Activated CD4-positive, alpha-beta T cell treated with anti-CD3 and anti-CD28 coated beads, Interleukin-2, amount 50 U/mL, for 1 hour (primary cell): ENCODE data around the gene TMIGD3.

Experiments
- DNase-seq: peaks from one replicate; pipeline ENCODE4 v3.0.0-alpha.2; 2020

Gene TMIGD3

DNA sequence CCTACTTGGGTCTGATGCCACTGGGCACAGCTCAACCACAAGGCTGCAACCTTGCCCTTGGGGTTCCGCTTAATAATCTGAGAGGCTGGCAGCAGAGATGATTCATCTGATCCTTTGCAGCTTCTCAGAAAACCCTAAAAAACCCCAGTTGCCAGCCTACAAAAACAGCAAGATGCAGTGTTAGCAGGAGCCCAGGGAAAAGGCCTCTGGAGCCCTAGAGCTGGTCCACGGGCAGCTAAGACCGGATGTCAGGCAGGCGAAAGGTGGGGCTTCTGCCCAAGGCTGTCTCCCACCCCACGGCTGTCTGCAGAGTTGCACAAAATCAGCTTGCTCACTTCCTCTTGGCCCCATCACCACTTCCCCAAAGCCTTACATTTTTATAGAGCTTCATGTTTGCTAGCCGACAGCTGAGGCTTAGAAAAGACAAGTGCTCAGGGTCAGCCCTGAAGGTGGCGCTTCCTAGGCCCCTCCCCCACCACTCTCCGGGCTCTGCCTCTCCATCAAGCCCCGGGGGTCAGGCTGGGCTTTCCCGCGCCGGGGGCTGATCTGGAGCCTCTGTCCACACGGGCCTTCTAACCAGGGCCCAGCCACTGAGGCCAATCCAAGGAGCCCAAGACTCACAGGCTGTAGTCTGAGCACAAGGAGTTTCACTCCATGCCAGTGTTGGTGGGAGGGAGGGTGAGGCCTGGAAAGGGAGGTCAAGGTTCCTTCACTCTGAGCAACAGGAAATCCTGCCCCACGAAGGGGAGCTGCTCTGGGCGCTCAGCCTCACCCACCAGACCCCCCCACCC is 4.2 kb upstream of the TMIGD3 start:
- DNase-seq = peak; percentile 45

GRCh38 chr1:111506561-111506960 is 3.1 kb upstream of the TMIGD3 start:
- DNase-seq = no peak

GRCh38 chr1:111505641-111506119 is 2.2 kb upstream of the TMIGD3 start:
- DNase-seq = no peak

DNA sequence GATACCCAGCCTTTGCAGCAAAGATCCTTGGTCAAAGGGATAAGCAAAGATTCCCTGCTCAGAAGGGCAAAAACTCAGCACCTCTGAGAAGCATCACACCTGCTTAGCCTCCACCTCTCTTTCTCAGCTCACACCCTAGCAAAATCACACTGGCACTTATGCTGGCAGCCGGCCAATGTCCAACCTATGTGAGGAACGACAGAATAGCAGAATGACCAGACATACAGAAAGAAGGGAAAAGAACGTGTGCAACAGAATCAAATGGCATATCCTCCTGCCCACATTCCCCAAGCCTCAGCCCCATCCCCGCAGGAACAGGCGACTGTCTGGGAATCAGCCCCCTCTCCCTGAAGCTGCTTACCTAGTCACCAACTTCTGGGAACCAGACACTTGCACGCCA is 664 bp upstream of the TMIGD3 start:
- DNase-seq = no peak

DNA sequence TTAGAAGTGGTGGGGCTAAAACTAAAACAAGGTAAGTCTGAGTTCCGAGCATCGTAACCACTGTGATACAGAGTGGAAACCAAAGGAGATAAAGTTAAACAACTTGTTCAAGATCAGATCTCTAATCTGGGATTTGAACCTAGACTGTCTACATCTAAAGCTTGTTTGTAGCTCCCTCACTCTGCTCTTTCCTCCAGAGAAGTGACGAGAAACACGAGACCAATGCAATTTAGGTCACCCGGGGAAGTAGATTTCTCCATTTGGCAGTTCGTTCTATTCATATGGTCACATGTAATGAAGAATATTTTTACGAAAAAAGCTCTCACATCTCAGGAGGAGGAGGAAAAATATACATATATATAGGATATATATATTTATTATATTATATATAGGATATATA is 1.8 kb downstream of the TMIGD3 start:
- no peak for DNase-seq

GRCh38 chr1:111499026-111499785 is 4.2 kb downstream of the TMIGD3 start:
- DNase-seq = no peak

DNA sequence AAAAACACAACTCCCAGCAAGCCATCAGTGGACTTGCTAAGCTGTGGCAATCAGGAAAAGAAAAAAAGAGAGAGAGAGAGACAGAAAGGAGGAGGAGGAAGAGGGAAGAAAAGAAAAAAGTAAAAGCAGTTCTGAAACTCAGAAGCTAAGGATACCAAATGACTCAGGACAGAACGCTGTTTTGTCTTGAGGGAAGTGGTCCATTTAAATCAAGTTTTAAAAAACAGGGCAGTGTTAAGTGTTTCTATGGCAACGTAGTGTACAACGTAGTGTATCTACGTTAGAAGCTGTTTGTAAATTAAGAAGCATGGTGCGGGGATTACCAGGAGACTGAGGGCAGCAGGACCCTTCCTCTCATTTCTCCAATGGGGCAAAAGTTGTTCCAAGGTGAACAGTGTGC is 5.8 kb downstream of the TMIGD3 start:
- DNase-seq = no peak

DNA sequence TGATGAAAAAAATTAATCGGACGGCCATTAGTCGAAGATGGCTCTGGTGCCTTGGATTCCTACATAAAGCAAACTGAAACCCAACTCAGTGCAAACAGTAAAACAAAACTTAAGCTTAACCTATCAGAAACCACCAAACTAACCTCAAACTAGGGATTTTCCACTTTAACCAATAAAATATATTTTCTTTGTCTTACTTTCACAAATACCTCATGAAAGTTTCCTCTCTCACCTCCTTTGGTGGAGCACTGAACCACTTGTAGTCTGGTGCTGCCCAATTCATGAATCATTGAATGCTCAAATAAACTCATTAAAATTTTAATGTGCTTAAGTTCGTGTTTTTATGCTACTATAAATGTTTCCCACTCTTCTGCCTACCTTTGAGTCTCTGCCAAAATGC is 7.0 kb downstream of the TMIGD3 start:
- no peak for DNase-seq

DNA sequence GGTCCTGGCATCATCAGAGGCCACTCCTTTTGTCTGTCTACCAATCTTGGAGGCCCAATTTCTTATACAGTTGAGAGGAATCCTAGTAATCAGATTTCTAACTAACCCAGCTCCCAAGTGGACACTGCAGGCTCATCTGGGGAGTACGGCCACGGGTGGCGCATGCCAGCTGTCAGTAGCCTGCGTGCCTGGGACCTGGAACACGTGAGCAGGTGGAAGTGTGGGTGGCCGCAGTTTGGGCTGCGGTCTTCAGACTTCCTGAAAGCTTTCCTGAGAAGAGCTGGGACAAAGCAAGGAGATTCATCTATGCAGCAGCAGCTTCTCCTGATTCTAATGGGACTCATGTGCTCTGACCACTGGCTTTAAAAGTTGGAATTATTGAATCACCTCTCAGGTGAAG is 12.4 kb downstream of the TMIGD3 start:
- DNase-seq = no peak

DNA sequence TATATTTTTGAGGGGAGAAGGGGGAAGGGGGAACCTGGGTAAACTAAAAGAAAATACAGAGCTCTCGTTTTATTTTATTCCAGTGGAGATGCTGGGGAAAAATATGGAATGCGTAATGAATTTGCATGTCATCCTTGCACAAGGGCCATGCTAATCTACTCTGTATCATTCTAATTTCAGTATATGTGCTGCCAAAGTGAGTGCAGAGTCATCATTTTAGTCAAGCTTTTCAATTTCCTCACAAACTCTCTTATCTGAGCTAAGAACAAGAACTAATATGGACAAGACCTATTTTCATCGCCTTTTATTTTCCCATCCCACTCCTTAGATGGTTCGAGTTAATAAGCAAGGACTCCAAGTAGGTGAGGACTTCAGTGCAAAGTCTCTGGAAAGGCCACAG is 13.2 kb downstream of the TMIGD3 start:
- no peak for DNase-seq

DNA sequence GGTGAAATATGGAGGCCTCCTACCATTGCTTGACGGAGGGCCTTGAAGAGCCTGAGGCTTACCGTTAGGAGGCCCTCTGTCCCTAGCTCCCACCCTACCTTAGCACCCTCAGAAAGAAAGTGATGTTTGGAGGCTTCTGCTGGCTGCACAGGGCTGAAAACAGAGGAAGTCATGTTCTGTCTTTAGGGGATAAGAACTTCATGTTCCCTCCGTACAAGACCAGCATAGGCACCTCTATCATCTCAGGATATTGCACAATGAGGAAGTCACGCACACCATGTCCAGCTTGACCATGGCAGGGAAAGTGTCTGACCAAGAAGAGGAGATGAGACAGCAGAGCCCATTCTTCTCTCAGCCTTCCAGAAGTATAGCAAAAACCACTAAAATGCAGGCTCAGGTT is 13.8 kb downstream of the TMIGD3 start:
- no peak for DNase-seq

- no peak for DNase-seq
These were observed 14.8 kb downstream of the TMIGD3 start for GRCh38 chr1:111488669-111489068.

GRCh38 chr1:111487133-111487532 is 16.3 kb downstream of the TMIGD3 start:
- DNase-seq = no peak

GRCh38 chr1:111486431-111486830 is 17.0 kb downstream of the TMIGD3 start:
- no peak for DNase-seq

GRCh38 chr1:111484391-111485026 is 18.9 kb downstream of the TMIGD3 start:
- DNase-seq = no peak

DNA sequence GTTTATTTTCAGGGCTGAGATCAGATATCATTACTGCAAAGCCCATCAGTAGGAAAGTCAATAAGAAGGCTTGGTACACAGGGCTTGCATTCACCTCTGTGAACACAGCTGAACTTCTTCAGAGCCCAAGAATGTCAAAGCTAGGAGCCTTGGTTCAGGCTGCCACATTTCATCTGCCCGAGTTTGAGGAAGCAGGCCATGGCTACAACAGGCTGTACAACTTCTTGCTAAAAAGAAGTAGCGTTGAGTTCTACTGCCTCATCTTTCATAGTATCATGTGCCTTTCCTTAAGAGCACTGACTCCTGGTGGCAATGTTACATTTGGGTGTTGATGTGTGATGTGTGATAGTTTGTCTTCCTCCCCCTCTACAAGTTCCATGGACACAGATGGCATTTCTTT is 19.6 kb downstream of the TMIGD3 start:
- no peak for DNase-seq

DNA sequence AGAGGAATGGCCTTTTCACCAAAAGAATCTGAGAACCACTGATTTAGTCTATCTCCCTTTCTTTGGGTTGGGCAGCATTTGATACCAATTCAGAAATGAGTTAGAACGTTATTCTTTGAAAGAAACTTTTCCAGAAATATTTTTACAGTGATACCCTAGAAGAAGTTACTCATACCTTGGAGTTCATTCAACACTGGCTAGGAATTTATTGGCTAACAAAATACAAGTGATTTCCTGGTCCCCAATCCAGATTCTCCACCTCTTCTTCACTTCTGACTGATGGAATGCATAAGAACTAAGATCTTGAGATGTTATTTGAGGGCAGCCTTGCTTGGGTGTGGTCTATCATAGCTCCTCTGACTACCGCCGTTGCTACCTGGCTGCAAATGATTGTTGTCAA is 20.3 kb downstream of the TMIGD3 start:
- DNase-seq = no peak

- peak; percentile 48 for DNase-seq
These were observed 21.8 kb downstream of the TMIGD3 start for GRCh38 chr1:111481387-111482221.

DNA sequence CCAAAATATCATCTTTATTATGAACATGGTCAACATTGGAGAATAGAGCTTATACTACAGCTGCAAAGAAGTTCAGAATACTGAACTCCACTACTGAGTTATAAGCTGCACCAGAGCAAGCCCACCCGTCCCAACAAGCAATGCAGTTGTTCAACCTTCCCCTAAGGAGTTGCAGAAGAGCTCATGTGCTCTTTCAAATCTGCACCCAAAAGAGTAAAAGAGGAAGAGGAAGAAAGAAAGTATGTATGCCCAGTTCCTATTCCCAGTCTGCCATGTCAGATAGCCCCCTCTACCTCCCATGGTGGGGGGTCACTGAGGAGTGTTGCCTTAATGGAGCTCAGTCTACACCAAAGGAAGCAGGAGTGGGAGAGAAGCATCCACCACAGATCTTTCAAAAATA is 22.8 kb downstream of the TMIGD3 start:
- no peak for DNase-seq

- DNase-seq = peak; percentile 24
These were observed 26.6 kb downstream of the TMIGD3 start for GRCh38 chr1:111476761-111477309.

DNA sequence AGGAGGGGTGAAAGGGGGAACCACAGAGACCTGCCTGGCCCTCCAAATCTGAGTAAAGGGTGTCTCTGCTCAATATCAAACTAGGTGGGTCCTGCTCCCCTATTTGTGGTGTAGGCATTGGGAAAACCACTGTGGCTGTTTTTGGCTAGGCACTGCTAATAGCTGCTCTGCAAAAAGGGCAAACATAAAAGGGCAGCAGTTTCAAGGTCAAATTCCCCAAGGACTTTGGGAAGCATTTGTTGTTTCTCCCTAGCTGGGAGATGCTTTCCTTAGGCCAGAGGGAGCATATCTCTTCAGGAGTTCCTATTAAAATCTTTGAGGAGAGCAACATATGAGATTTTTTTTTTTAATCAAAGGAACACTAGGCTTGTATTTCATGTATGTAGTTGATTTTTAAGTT is 27.2 kb downstream of the TMIGD3 start:
- no peak for DNase-seq

DNA sequence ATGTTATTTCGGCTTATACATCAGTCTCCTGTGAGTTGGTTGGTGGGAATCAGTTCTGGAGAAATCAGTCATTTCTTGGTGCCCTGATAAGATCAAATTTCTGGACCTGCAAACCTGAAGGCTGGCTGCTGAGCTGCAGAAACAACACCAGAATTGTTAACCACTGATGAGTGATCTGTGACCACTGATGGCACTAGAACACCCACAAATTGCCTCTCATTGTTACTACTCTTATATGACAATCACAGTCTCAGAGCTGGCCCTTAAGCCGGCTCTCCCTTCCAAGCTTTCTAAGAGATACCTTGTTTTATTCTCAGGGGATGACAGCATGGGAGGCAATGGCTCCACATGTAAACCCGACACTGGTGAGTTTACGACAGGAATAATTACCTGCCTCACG is 27.7 kb downstream of the TMIGD3 start:
- DNase-seq = no peak

- DNase-seq = no peak
These were observed 28.9 kb downstream of the TMIGD3 start for GRCh38 chr1:111474521-111474920.
